Measurements from ENCODE around the gene CDC6.
"Not testable (repeated sequence)": the region's sequence is repeated elsewhere in the genome, so short reads cannot be mapped to it uniquely, and the experiment has no call there.

Gene CDC6

DNA sequence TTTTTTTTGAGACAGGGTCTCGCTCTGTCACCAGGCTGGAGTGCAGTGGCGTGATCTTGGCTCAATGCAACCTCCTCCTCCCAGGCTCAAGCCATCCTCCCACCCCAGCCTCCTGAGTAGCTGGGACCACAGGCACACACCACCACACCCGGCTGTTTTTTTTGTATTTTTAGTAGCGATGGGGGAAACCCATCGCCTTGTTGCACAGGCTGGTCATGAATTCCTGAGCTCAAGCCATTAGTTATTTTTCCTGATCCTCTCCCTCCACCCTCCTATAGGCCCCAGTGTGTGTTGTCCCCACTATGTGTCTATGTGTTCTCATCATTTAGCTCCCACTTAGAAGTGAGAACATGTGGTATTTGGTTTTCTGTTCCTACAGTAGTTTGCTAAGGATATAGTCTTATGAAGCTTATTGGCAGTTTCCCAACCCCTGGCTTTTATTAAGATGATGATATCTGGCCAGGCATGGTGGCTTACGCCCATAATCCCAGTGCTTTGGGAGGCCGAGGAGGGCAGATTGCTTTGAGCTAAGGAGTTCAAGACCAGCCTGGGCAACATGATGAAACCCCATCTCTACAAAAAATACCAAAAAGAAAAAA, 11.6 kb downstream of the CDC6 start:
- H3K4me3 ChIP-seq (ENCODE audit: low read length in 2 of 2); H3K27ac ChIP-seq (ENCODE audit: low read depth in 2 of 2, low read length in 2 of 2): not testable (repeated sequence)

DNA sequence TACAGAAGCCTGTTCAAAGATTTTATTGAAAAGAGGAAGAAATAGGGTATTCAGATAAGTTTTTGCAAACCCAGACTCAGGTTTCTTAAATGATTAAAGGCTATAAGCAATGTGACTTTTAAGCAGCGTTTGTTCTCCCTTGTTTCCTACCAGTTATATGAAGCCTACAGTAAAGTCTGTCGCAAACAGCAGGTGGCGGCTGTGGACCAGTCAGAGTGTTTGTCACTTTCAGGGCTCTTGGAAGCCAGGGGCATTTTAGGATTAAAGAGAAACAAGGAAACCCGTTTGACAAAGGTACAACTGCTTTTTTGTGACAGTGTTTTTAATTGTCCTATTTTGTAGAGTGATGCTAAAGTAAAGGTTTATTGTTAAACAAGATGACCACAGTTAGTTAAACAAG, 13.6 kb downstream of the CDC6 start:
- Histone ChIP-seq H3K9me3 (ENCODE audit: control insufficient read depth in 2 of 2, low read length in 2 of 2) (no peaks in the 10 kb centered on the region), H3K4me3 (ENCODE audit: low read length in 2 of 2) (no peak overlapping the region), H3K4me1 (ENCODE audit: control insufficient read depth in 2 of 2, insufficient read depth in 2 of 2, low read length in 2 of 2) (peaks cover 2 to 9% of the 10 kb centered on the region in 2 donors), H3K27me3 (ENCODE audit: control insufficient read depth in 2 of 2, insufficient read depth in 2 of 2, low read length in 2 of 2) (no peaks in the 10 kb centered on the region), H3K9ac (ENCODE audit: low read depth in 1 of 2, low read length in 2 of 2) (no peak overlapping the region), H3K36me3 (ENCODE audit: control insufficient read depth in 2 of 2, insufficient read depth in 2 of 2, low read length in 2 of 2) (peaks cover 0 to 2% of the 10 kb centered on the region in 2 donors), H3K27ac (ENCODE audit: low read depth in 2 of 2, low read length in 2 of 2) (no peak overlapping the region)

More for the DNA sequence above, 11.6 kb downstream of the CDC6 start:
- peaks cover 0 to 12% of the 10 kb centered on the region in 2 donors for H3K36me3 ChIP-seq (ENCODE audit: control insufficient read depth in 2 of 2, insufficient read depth in 2 of 2, low read length in 2 of 2)
- H3K27me3 ChIP-seq (ENCODE audit: control insufficient read depth in 2 of 2, insufficient read depth in 2 of 2, low read length in 2 of 2); H3K9ac ChIP-seq (ENCODE audit: low read depth in 1 of 2, low read length in 2 of 2); H3K9me3 ChIP-seq (ENCODE audit: control insufficient read depth in 2 of 2, low read length in 2 of 2); H3K4me1 ChIP-seq (ENCODE audit: control insufficient read depth in 2 of 2, insufficient read depth in 2 of 2, low read length in 2 of 2): not testable (repeated sequence)

- no peak overlapping the region for H3K27ac ChIP-seq (ENCODE audit: low read depth in 2 of 2, low read length in 2 of 2)
- H3K27me3 ChIP-seq (ENCODE audit: control insufficient read depth in 2 of 2, insufficient read depth in 2 of 2, low read length in 2 of 2): no peaks in the 10 kb centered on the region
- H3K36me3 ChIP-seq (ENCODE audit: control insufficient read depth in 2 of 2, insufficient read depth in 2 of 2, low read length in 2 of 2): no peaks in the 10 kb centered on the region
- no peak overlapping the region for H3K9ac ChIP-seq (ENCODE audit: low read depth in 1 of 2, low read length in 2 of 2)
- no peaks in the 10 kb centered on the region for H3K9me3 ChIP-seq (ENCODE audit: control insufficient read depth in 2 of 2, low read length in 2 of 2)
- no peak overlapping the region for H3K4me3 ChIP-seq (ENCODE audit: low read length in 2 of 2)
- H3K4me1 ChIP-seq (ENCODE audit: control insufficient read depth in 2 of 2, insufficient read depth in 2 of 2, low read length in 2 of 2): peaks cover 20 to 27% of the 10 kb centered on the region in 2 donors
Measured at GRCh38 chr17:40303009-40303657, 15.5 kb downstream of the CDC6 start.

DNA sequence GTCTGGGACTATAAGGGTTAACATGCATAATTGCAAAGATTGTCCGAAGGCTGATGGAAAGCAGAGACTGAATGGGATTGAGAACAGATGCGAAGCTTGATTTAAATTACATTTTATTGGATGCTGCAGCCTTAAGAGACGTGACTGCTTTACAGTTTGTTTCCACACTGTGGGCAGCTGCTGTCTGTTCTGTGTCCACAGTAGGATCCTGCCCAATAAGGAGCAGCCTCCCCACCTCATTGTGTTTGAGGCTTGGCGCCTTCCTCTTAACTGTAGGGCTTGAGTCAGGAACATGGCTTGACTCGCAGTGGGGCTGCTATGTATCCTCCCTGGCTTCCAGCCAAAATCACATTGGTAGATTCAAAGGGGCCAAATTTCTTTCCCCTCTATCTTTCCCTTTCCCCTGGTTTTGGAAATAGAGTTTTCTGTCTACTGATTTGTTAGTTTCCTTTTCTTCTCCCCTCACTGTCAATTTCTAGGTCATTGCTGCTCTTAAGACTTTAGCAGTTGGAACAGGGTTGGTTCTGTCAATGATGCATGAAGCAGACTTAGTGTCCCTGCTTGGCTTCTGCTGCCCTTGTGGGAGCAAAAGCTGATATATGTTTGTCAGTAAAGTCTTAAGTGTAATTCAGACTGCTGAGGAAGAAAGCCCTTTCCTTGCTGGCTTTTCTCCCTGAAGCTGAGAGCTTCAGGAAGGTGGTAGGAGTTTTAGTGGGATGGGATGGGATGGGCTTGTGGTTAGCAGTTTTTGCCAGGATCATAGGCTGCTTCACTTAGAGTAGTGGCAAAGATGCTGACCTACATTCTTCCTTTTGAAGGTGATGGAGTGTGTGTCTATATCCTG, 16.3 kb downstream of the CDC6 start:
- no peak overlapping the region for H3K9ac ChIP-seq (ENCODE audit: low read depth in 1 of 2, low read length in 2 of 2)
- peak overlapping the region in 1 of 2 donors; percentile 5 for H3K27ac ChIP-seq (ENCODE audit: low read depth in 2 of 2, low read length in 2 of 2)
- H3K36me3 ChIP-seq (ENCODE audit: control insufficient read depth in 2 of 2, insufficient read depth in 2 of 2, low read length in 2 of 2): no peaks in the 10 kb centered on the region
- no peaks in the 10 kb centered on the region for H3K9me3 ChIP-seq (ENCODE audit: control insufficient read depth in 2 of 2, low read length in 2 of 2)
- no peaks in the 10 kb centered on the region for H3K27me3 ChIP-seq (ENCODE audit: control insufficient read depth in 2 of 2, insufficient read depth in 2 of 2, low read length in 2 of 2)
- H3K4me1 ChIP-seq (ENCODE audit: control insufficient read depth in 2 of 2, insufficient read depth in 2 of 2, low read length in 2 of 2): peaks cover 28 to 35% of the 10 kb centered on the region in 2 donors
- H3K4me3 ChIP-seq (ENCODE audit: low read length in 2 of 2): no peak overlapping the region

DNA sequence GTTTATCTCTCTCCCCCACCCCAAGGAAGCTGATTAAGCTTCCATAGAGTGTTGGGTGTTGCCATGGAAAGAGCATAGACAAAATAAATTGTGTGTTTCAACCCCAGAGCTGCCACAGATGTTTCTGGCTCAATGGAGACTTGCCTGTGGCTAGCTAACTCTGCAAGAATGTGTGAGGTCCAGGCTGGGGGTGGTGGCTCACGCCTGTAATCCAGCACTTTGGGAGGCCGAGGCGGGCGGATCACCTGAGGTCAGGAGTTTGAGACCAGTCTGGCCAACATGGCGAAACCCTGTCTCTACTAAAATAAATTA, 16.8 kb downstream of the CDC6 start:
- not testable (repeated sequence) for H3K9me3 ChIP-seq (ENCODE audit: control insufficient read depth in 2 of 2, low read length in 2 of 2); H3K9ac ChIP-seq (ENCODE audit: low read depth in 1 of 2, low read length in 2 of 2); H3K27me3 ChIP-seq (ENCODE audit: control insufficient read depth in 2 of 2, insufficient read depth in 2 of 2, low read length in 2 of 2); H3K36me3 ChIP-seq (ENCODE audit: control insufficient read depth in 2 of 2, insufficient read depth in 2 of 2, low read length in 2 of 2); H3K27ac ChIP-seq (ENCODE audit: low read depth in 2 of 2, low read length in 2 of 2); H3K4me3 ChIP-seq (ENCODE audit: low read length in 2 of 2)
- peaks cover 34 to 40% of the 10 kb centered on the region in 2 donors for H3K4me1 ChIP-seq (ENCODE audit: control insufficient read depth in 2 of 2, insufficient read depth in 2 of 2, low read length in 2 of 2)

- H3K9me3 ChIP-seq (ENCODE audit: control insufficient read depth in 2 of 2, low read length in 2 of 2); H3K27me3 ChIP-seq (ENCODE audit: control insufficient read depth in 2 of 2, insufficient read depth in 2 of 2, low read length in 2 of 2); H3K9ac ChIP-seq (ENCODE audit: low read depth in 1 of 2, low read length in 2 of 2); H3K27ac ChIP-seq (ENCODE audit: low read depth in 2 of 2, low read length in 2 of 2); H3K4me3 ChIP-seq (ENCODE audit: low read length in 2 of 2); H3K36me3 ChIP-seq (ENCODE audit: control insufficient read depth in 2 of 2, insufficient read depth in 2 of 2, low read length in 2 of 2): not testable (repeated sequence)
- peaks cover 38 to 44% of the 10 kb centered on the region in 2 donors for H3K4me1 ChIP-seq (ENCODE audit: control insufficient read depth in 2 of 2, insufficient read depth in 2 of 2, low read length in 2 of 2)
Measured at GRCh38 chr17:40304866-40305265, 17.2 kb downstream of the CDC6 start.

DNA sequence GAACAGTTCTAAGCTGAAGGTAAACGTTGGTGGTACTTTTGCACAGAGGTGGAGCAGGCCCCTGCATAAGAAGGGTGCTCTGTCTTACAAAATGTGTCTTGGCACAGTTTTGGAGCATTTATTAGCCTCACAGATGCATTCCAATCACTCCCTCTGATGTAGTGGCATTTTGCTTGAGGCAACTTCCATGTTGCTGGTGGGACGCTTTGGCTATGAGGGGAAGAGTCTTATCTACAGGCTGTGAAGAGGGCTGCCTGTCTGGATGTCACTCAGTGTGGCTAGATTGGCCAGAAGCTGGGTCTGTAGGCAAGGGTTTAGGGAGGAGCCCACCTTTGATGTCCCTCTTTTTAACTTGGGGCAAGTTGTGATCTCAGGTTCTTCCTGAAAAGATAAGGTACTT, 18.7 kb downstream of the CDC6 start:
- H3K4me1 ChIP-seq (ENCODE audit: control insufficient read depth in 2 of 2, insufficient read depth in 2 of 2, low read length in 2 of 2): peaks cover 52 to 59% of the 10 kb centered on the region in 2 donors
- no peak overlapping the region for H3K4me3 ChIP-seq (ENCODE audit: low read length in 2 of 2)
- H3K27ac ChIP-seq (ENCODE audit: low read depth in 2 of 2, low read length in 2 of 2): peak overlapping the region; percentile 58 to 74
- H3K9ac ChIP-seq (ENCODE audit: low read depth in 1 of 2, low read length in 2 of 2): no peak overlapping the region
- no peaks in the 10 kb centered on the region for H3K9me3 ChIP-seq (ENCODE audit: control insufficient read depth in 2 of 2, low read length in 2 of 2)
- no peaks in the 10 kb centered on the region for H3K36me3 ChIP-seq (ENCODE audit: control insufficient read depth in 2 of 2, insufficient read depth in 2 of 2, low read length in 2 of 2)
- no peaks in the 10 kb centered on the region for H3K27me3 ChIP-seq (ENCODE audit: control insufficient read depth in 2 of 2, insufficient read depth in 2 of 2, low read length in 2 of 2)

DNA sequence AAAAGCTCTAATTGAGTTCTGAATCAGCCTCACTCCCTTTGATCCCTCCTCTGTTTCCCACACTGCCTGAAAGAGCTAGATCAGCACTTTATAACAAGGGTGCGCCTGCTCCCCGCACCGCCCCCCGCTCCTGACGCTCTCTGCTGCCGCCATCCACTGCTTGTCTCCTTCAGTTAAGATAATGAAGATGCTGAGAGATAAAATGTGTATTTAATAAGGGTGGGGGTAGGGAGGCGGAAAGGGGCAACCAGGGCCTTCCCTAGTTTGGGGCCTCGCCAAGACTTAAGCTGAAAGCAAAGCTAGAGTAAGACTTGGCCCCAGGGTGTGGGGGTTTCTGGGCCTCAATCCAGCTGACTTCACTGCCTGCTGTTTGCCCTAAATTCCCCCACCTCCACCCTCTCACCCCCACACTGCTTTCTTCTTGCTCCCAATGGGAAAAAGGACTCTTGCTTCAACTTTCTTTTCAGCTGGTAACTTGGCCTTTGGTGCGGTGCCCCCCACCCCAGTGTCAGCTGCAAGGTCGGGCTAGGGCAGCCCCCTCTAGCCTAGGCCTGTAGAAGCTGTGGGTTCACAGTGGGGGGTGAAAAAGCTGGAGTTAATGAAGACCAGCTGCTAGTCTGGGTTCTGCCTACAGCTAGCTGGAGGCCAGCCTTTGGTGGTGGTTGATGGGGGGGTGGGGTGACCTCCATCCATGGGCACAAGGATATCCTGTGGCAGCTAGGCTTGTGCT, 19.5 kb downstream of the CDC6 start:
- Histone ChIP-seq H3K9ac (ENCODE audit: low read depth in 1 of 2, low read length in 2 of 2) (peak overlapping the region; percentile 28 to 34), H3K27ac (ENCODE audit: low read depth in 2 of 2, low read length in 2 of 2) (peak overlapping the region; percentile 58 to 74), H3K27me3 (ENCODE audit: control insufficient read depth in 2 of 2, insufficient read depth in 2 of 2, low read length in 2 of 2) (no peaks in the 10 kb centered on the region), H3K4me1 (ENCODE audit: control insufficient read depth in 2 of 2, insufficient read depth in 2 of 2, low read length in 2 of 2) (peaks cover 59 to 67% of the 10 kb centered on the region in 2 donors), H3K36me3 (ENCODE audit: control insufficient read depth in 2 of 2, insufficient read depth in 2 of 2, low read length in 2 of 2) (no peaks in the 10 kb centered on the region), H3K4me3 (ENCODE audit: low read length in 2 of 2) (no peak overlapping the region), H3K9me3 (ENCODE audit: control insufficient read depth in 2 of 2, low read length in 2 of 2) (no peaks in the 10 kb centered on the region)

DNA sequence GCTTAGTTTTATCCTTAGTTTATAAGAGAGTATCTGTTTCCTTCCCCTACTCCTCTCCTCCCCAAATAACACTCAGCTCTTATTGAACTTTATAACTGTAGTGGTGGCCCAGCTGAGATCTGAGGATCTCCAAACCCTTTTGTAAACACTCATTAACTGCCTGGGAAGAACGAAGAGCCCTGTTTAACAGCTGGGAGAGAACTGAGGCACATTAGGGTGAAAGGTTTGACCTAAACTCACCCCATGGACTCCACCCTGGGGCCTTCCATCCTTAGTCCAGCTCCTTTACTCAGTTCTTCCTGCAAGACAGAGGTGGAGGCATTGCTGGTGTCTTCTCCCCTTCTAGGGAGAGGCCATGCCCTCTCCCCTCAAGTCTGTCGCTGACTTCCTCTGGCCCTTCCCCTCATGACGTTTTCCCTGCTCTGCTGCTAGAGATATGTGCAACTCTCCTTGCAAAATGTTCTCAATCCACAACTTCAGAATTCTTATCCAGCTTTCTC, 20.1 kb downstream of the CDC6 start:
- Histone ChIP-seq H3K9me3 (ENCODE audit: control insufficient read depth in 2 of 2, low read length in 2 of 2) (no peaks in the 10 kb centered on the region), H3K4me3 (ENCODE audit: low read length in 2 of 2) (peak overlapping the region in 1 of 2 donors; percentile 13), H3K27me3 (ENCODE audit: control insufficient read depth in 2 of 2, insufficient read depth in 2 of 2, low read length in 2 of 2) (no peaks in the 10 kb centered on the region), H3K9ac (ENCODE audit: low read depth in 1 of 2, low read length in 2 of 2) (peak overlapping the region; percentile 28 to 34), H3K27ac (ENCODE audit: low read depth in 2 of 2, low read length in 2 of 2) (peak overlapping the region; percentile 58 to 74), H3K36me3 (ENCODE audit: control insufficient read depth in 2 of 2, insufficient read depth in 2 of 2, low read length in 2 of 2) (no peaks in the 10 kb centered on the region), H3K4me1 (ENCODE audit: control insufficient read depth in 2 of 2, insufficient read depth in 2 of 2, low read length in 2 of 2) (peaks cover 65 to 71% of the 10 kb centered on the region in 2 donors)
